GM18519 (cell line): Measurements from ENCODE around the gene KLHDC10.
"Not testable (repeated sequence)": the region's sequence is repeated elsewhere in the genome, so short reads cannot be mapped to it uniquely, and the experiment has no call there.

Experiments used
- ATAC-seq: cut with Tn5 transposase; IDR thresholded peaks from one replicate; pipeline ENCODE4 v1.9.1; 2021; ENCODE audit warnings: mild to moderate bottlenecking, moderate library complexity; ENCODE audit not compliant: unreplicated experiment, low FRiP score

Gene KLHDC10

DNA sequence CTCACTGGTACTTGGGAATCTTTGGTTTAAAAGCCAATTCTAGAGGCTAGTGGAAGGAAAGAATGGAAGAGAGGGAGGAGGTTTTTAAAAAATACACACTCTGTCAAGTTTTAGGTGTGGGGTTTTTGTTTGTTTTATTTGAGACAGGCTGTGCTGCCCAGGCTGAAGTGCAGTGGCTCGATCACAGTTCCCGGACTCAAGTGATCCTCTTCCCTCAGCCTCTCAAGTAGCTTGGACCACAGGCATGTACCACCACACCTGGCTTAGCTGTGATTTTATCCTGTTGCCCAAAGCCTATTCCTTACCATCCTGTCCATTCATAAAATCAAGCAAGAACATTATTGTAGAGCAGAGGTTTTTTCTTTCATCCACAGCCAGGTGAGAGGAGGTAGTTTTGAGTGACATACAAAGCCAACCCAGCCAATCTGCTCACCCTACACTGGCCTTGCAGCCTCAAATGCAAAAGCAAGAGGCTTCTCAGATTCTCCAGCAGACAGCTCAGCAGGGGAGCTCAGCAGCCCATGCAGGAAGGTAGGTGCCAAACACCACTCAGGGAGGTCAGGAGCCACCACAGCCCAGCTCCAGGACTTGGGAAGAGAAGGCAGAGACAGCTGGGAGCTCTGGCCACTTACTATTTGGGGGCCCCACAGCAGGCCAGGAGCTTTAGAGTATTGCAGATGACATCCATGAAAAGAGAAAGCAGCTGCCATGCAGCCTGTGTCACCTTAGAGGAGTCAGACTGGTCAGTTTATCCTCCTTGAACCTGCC is 69.0 kb downstream of the KLHDC10 start:
- ATAC-seq, result no peak

GRCh38 chr7:130140551-130141160 is 70.3 kb downstream of the KLHDC10 start:
- no peak for ATAC-seq

- ATAC-seq, result no peak
Measured at GRCh38 chr7:130141161-130141883, 71.0 kb downstream of the KLHDC10 start.

DNA sequence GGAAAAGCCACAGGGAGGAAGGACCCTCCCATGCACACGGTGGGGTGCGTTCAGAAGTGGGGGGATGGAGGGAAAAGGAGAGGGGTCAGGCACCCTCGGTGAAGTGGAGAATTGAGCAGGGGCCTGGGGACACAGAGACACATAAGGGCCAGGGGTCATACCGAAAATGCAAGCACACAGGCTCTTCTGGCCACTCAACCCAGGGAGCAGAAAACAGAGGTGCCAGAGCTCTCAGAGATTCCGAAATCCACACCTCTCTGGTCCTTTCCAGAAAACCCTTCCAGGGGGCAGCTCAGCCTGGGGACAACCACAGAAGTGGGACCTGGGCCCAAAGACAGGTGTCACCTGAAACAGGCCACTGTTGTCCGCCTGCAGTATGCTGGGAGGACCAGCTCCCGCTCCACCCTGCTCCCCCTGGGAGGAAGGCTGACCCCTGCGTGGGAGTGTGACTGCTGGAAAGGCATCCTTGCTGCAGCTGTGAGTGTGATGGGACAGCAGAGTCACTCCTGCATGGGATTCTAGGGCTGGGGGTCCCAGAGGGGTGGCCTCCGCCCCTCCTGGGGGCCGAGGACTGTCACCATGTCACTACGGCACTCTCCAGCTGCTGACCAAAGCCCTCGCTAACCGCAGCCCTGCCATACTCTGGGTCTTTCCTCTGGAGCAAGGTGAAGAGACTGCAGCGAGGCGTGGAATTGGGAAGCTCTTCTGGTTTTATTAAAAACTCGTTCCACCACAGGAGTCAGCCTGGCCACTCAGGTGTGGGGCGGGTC is 71.7 kb downstream of the KLHDC10 start:
- ATAC-seq, result no peak

- no peak for ATAC-seq
Measured at GRCh38 chr7:130142654-130143333, 72.5 kb downstream of the KLHDC10 start.

DNA sequence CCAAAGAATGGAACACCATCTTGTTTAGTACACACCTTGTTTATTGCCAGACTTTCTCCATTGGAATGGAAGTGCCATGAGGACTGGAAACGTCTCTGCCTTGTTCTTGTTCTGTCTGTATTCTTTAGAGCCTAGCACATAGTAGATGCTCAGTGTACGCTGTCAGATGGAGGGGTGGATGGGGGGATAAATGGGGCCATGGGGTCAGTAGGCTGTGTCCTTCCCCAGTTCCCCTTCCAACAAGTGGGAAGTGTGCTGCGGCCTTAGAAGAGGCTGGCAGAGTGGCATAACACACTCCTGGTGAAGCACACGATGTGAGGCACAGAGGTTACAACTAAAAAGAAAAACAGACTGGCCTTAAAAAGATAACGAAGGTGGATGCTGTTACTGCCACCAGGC is 73.0 kb downstream of the KLHDC10 start:
- no peak for ATAC-seq

DNA sequence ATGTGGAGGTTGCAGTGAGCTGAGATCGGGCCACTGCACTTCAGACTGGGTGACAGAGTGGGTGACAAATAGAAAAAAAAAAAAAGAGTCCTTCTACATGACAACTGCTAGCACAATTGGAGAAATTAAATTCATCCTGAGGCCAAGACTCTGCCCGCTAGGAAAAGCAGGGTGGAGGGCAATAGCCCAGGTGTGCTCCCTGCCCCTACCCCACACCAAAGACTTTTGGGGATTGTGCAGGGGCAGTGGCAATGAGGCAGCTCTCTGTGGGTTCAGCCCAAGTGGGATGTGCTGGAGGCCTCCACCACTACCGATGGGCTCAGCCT is 73.6 kb downstream of the KLHDC10 start:
- no peak for ATAC-seq

- no peak for ATAC-seq
Measured at GRCh38 chr7:130144312-130145171, 74.2 kb downstream of the KLHDC10 start.

DNA sequence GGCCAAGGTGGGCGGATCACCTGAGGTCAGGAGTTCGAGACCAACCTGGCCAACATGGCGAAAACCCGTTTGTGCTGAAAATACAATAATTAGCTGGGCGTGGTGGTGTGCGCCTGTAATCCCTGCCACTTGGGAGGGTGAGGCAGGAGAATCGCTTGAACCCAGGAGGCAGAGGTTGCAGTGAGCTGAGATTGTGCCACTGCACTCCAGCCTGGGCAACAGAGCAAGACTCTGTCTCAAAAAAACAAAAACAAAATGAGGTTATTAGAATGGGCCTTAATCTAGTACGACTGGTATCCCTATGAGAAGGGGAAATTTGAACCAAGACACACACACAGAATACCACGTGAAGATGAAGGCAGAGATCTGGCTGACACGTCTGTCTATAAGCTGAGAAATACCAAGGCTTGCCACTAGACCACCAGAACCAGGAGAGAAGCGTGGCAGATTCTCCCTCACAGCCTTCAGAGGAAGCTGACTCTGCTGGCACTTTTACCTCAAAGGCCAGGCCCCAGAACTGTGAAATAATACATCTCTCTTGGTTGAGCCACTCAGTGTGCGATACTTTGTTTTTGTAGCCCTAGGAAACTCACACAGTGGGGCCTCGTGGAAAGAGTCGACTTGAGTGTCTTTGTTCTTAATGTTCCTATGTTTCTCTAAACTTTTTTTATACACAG is 75.2 kb downstream of the KLHDC10 start:
- no peak for ATAC-seq

GRCh38 chr7:130146142-130146541 is 75.8 kb downstream of the KLHDC10 start:
- ATAC-seq, result not testable (repeated sequence)

DNA sequence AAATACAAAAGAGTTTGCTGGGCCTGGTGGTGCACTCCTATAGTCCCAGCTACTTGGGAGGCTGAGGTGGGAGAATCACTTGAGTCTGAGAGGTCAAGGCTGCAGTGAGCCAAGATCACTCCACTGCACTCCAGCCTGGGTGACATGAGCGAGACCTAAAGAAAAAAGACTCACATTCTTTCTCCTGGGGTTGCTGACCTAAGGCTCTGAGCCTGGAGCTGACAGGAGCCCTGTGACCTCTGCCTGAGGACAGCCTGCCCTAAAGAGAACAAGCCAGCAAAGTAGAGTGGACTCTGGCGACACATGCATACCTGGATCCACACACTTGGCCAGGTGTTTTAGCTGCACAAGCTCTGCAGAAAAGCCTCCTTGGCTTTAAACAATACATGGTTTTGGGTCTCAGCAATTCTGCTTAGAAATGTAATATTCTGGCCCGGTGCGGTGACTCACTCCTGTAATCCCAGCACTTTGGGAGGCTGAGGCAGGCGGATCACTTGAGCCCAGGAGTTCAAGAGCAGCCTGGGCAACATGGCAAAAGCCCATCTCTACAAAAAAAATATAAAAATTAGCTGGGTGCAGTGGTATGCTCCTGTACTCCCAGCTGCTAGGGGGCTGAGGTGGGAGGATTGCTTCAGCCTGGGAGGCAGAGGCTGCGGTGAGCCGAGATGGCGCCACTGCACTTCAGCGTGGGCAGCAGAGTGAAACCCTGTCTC is 76.5 kb downstream of the KLHDC10 start:
- ATAC-seq, result no peak

GRCh38 chr7:130147710-130148325 is 77.5 kb downstream of the KLHDC10 start:
- ATAC-seq, result no peak

DNA sequence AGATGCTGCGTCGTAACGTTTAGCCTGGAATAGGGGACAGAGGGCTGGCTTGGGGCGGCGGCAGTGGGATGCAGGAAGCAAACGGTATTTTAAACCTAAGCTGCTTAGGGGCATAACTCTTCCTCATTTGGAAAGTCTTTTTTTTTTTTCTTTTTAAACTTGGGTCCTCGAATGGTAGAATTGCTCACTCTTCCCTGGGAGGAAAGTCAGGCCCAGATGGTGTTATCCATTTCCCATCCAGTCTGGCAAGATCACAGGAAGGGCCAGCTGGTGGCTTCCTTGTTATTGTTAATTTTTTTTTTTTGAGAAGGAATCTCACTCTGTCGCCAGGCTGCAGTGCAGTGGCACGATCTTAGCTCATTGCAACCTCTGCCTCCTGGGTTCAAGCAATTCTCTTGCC is 78.2 kb downstream of the KLHDC10 start:
- ATAC-seq, result no peak

GRCh38 chr7:130149281-130150139 is 79.2 kb downstream of the KLHDC10 start:
- no peak for ATAC-seq

DNA sequence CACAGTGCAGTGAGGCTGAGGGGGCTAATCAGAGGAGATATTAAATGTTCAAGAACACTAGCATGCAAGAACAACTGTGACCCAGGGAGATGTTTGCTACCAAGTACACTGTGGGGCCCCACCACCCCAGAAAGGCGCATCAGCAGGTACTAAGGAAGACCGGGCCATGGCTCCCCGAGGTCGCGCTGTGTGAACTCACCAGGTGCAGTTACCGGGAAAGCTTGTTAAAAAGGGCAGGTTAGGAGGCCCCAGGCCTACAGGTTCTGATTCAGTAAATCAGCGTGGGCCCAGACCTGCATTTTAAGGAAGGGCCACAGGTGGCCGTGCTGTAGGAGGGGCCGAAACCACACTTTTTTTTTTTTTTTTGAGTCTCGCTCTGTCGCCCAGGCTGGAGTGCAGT is 80.3 kb downstream of the KLHDC10 start:
- ATAC-seq, result no peak

DNA sequence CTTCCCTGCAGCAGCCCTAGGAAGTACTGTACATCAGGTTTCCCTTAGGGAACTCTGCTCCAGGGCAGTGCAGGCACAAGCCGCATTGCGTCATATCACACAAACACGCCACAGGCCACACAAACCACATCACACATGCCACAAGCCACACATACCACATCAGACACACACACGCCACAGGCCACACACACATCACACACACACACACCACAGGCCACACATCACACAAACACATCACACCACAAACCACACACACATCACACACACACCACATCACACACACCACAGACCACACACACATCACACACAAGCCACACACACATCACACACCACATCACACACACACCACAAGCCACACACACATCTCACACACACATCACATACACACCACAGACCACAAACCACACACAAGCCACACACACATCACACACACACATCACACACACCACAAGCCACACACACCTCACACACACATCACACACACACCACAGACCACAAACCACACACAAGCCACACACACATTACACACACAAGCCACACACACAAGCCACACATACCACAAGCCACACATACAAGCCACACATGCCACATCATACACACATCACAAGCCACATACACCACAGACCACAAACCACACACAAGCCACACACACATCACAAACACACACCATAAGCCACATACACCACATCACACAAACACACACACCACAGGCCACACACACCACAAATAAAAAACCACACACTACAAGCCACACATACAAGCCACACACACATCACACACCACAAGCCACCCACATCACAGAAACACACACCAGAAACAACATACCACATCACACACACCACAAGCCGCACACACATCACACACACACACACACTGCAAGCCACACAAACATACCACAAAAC is 81.5 kb downstream of the KLHDC10 start:
- no peak for ATAC-seq
